Ectodermal cell (in vitro differentiated cells): ENCODE results near the gene CALHM4.

Experiments
- H3K27ac ChIP-seq: 2 replicates; pipeline ENCODE4 v1.7.0; 2013; ENCODE audit warnings: mild to moderate bottlenecking, low read depth, low read length; ENCODE audit not compliant: insufficient read depth, poor library complexity, severe bottlenecking
- H3K27me3 ChIP-seq: 2 replicates; pipeline ENCODE4 v1.7.0; 2013; ENCODE audit warnings: mild to moderate bottlenecking, low read length; ENCODE audit not compliant: insufficient read depth, control insufficient read depth, poor library complexity, severe bottlenecking
- H3K36me3 ChIP-seq: one replicate; pipeline ENCODE4 v1.7.0; 2013; ENCODE audit warnings: low read length; ENCODE audit not compliant: control insufficient read depth, insufficient read depth
- H3K4me1 ChIP-seq: one replicate; pipeline ENCODE4 v1.7.0; 2013; ENCODE audit warnings: low read length; ENCODE audit not compliant: control insufficient read depth, insufficient read depth
- H3K4me3 ChIP-seq: 2 replicates; pipeline ENCODE4 v1.7.0; 2013; ENCODE audit warnings: low read depth, low read length, control low read depth; ENCODE audit not compliant: insufficient read depth
- H3K9me3 ChIP-seq: 2 replicates; pipeline ENCODE4 v1.7.0; 2013; ENCODE audit warnings: mild to moderate bottlenecking, low read length, moderate library complexity; ENCODE audit not compliant: control insufficient read depth
- WGBS, 2 experiments: methylation state at CpG; one replicate each; pipeline ENCODE4 v1.1.7; 2013; ENCODE audit warnings: missing lambda C conversion rate in 2 of 2; 5-methylcytosine and 5-hydroxymethylcytosine counted together

CALHM4 gene

GRCh38 chr6:116518621-116519368, 34.8 kb upstream of the CALHM4 start:
- Histone ChIP-seq H3K9me3 (no peaks in the 10 kb centered on the region), H3K27me3 (no peaks in the 10 kb centered on the region), H3K4me1 (peaks cover 2% of the 10 kb centered on the region), H3K36me3 (no peaks in the 10 kb centered on the region), H3K4me3 (no peak overlapping the region), H3K27ac (no peak overlapping the region)
- 96 to 98% methylated on average over 4 of the region's 4 CpGs for WGBS, 2 experiments

GRCh38 chr6:116522896-116523295, 30.7 kb upstream of the CALHM4 start:
- WGBS, 2 experiments: 79 to 88% methylated on average over 2 of the region's 2 CpGs

GRCh38 chr6:116524236-116524635, 29.3 kb upstream of the CALHM4 start:
- no peaks in the 10 kb centered on the region for H3K9me3 ChIP-seq
- no peak overlapping the region for H3K27ac ChIP-seq
- H3K36me3 ChIP-seq: no peaks in the 10 kb centered on the region
- H3K4me1 ChIP-seq: no peaks in the 10 kb centered on the region
- WGBS, 2 experiments: 76 to 78% methylated on average over 1 to 2 of the region's 2 CpGs
- no peak overlapping the region for H3K4me3 ChIP-seq
- H3K27me3 ChIP-seq: no peaks in the 10 kb centered on the region

More at GRCh38 chr6:116522896-116523295, 30.7 kb upstream of the CALHM4 start:
- no peaks in the 10 kb centered on the region for H3K36me3 ChIP-seq
- no peaks in the 10 kb centered on the region for H3K4me1 ChIP-seq
- H3K9me3 ChIP-seq: no peaks in the 10 kb centered on the region
- H3K27ac ChIP-seq: no peak overlapping the region
- no peaks in the 10 kb centered on the region for H3K27me3 ChIP-seq
- no peak overlapping the region for H3K4me3 ChIP-seq

GRCh38 chr6:116528133-116528532, 25.4 kb upstream of the CALHM4 start:
- Histone ChIP-seq H3K36me3 (no peaks in the 10 kb centered on the region), H3K4me3 (no peak overlapping the region), H3K27me3 (no peaks in the 10 kb centered on the region), H3K9me3 (no peaks in the 10 kb centered on the region), H3K4me1 (peaks cover 11% of the 10 kb centered on the region), H3K27ac (no peak overlapping the region)
- WGBS, 2 experiments: 100% methylated on average over 1 of the region's 1 CpG; no CpG with 5 or more reads in 1 of the 2 experiments

GRCh38 chr6:116528780-116529179, 24.8 kb upstream of the CALHM4 start:
- Histone ChIP-seq H3K4me1 (peaks cover 17% of the 10 kb centered on the region), H3K4me3 (no peak overlapping the region), H3K27ac (no peak overlapping the region), H3K27me3 (no peaks in the 10 kb centered on the region), H3K36me3 (no peaks in the 10 kb centered on the region), H3K9me3 (no peaks in the 10 kb centered on the region)
- 68 to 76% methylated on average over 3 of the region's 3 CpGs for WGBS, 2 experiments

- H3K27ac ChIP-seq: no peak overlapping the region
- WGBS, 2 experiments: 93 to 97% methylated on average over 3 of the region's 3 CpGs
- no peaks in the 10 kb centered on the region for H3K9me3 ChIP-seq
Measured at GRCh38 chr6:116529466-116530290, 23.9 kb upstream of the CALHM4 start.

GRCh38 chr6:116530436-116530835, 23.1 kb upstream of the CALHM4 start:
- H3K36me3 ChIP-seq: no peaks in the 10 kb centered on the region
- no peaks in the 10 kb centered on the region for H3K9me3 ChIP-seq
- 14 to 36% methylated on average over 1 to 2 of the region's 2 CpGs for WGBS, 2 experiments
- no peak overlapping the region for H3K4me3 ChIP-seq
- H3K4me1 ChIP-seq: peaks cover 17% of the 10 kb centered on the region
- H3K27me3 ChIP-seq: no peaks in the 10 kb centered on the region
- no peak overlapping the region for H3K27ac ChIP-seq

More at GRCh38 chr6:116529466-116530290, 23.9 kb upstream of the CALHM4 start:
- H3K4me1 ChIP-seq: peaks cover 17% of the 10 kb centered on the region
- H3K4me3 ChIP-seq: no peak overlapping the region
- H3K36me3 ChIP-seq: no peaks in the 10 kb centered on the region
- H3K27me3 ChIP-seq: no peaks in the 10 kb centered on the region

- Histone ChIP-seq H3K36me3 (no peaks in the 10 kb centered on the region), H3K4me3 (no peak overlapping the region), H3K9me3 (no peaks in the 10 kb centered on the region), H3K27me3 (no peaks in the 10 kb centered on the region), H3K27ac (no peak overlapping the region), H3K4me1 (peaks cover 17% of the 10 kb centered on the region)
- 91 to 93% methylated on average over 8 to 12 of the region's 12 CpGs for WGBS, 2 experiments
Measured at GRCh38 chr6:116531675-116532570, 21.6 kb upstream of the CALHM4 start.

GRCh38 chr6:116533233-116533957, 20.2 kb upstream of the CALHM4 start:
- peak overlapping the region; percentile 18 for H3K27ac ChIP-seq
- H3K4me1 ChIP-seq: peaks cover 17% of the 10 kb centered on the region
- no peaks in the 10 kb centered on the region for H3K36me3 ChIP-seq
- no peaks in the 10 kb centered on the region for H3K27me3 ChIP-seq
- WGBS, 2 experiments: 47% methylated on average over 9 of the region's 9 CpGs
- H3K4me3 ChIP-seq: no peak overlapping the region
- no peaks in the 10 kb centered on the region for H3K9me3 ChIP-seq
